Skin epidermis (tissue), 12 donors: ENCODE measurements around the gene NAP1L1.

ENCODE experiments used
- H3K27ac ChIP-seq, 21 experiments: fragments of 200-600 bp; sonication (generic) in 11 of 21; one replicate each; pipeline ENCODE4 v1.5.0; 2020; ENCODE audit warnings: mild to moderate bottlenecking in 3 of 21, inconsistent platforms in 2 of 21, moderate library complexity in 2 of 21
- H3K4me3 ChIP-seq, 7 experiments: fragments of 200-600 bp; sonication (generic) in 2 of 7; one replicate each; pipeline ENCODE4 v1.5.0; 2020; ENCODE audit warnings: inconsistent platforms in 2 of 7, mild to moderate bottlenecking in 2 of 7, moderate library complexity in 1 of 7

Gene NAP1L1

GRCh38 chr12:76085520-76085868 lies 1.0 kb upstream of the NAP1L1 start:
- Histone ChIP-seq H3K27ac (peak overlapping the region in 17 of 21 experiments; percentile 35 to 100 (median 96)), H3K4me3 (peak overlapping the region in 6 of 7 experiments; percentile 72 to 86 (median 80))

DNA sequence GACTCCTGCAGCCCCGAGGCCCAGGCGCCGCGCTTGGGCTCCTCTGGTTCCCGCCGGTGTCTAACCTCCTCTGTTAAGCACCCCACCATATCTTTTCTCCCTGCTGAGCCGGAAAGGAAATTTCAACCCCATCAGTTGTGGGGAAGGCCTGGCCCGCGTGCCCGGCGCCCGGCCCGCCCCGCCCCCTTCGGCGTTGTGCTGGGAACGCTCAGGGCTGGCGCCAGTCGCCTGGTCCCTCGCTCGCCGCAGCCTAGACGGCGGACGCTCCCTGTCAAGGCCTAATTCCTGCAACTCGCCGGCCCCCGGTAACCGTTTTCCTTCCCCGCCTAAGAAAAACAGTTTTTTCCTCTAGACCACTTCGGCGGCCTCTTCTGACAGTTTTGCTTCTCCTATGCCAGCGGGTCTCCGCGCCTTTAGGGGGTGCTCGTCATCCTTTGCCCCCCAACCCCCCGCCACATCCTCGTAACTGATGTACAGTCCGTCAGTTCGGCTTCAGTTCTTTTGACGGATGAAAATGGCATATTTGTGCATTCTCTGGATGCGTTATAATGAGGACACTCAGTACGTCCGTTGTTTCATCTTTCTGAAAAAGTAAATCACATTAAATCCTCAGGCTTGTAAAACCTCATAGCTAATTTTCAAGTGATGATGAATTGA lies 506 bp upstream of the NAP1L1 start:
- peak overlapping the region in 20 of 21 experiments; percentile 35 to 100 (median 96) for H3K27ac ChIP-seq
- H3K4me3 ChIP-seq, result peak overlapping the region; percentile 72 to 90 (median 83)

- H3K27ac ChIP-seq, result peak overlapping the region; percentile 87 to 100 (median 96)
- H3K4me3 ChIP-seq, result peak overlapping the region; percentile 72 to 90 (median 83)
Observed at GRCh38 chr12:76083246-76083903, 1.1 kb downstream of the NAP1L1 start.

- no peak overlapping the region for H3K4me3 ChIP-seq
- H3K27ac ChIP-seq, result no peak overlapping the region
Observed at GRCh38 chr12:76081909-76082308, 2.6 kb downstream of the NAP1L1 start.

GRCh38 chr12:76080729-76081415 lies 3.6 kb downstream of the NAP1L1 start:
- no peak overlapping the region for H3K27ac ChIP-seq
- H3K4me3 ChIP-seq, result no peak overlapping the region

- Histone ChIP-seq H3K27ac (no peak overlapping the region), H3K4me3 (no peak overlapping the region)
Observed at GRCh38 chr12:76080017-76080728, 4.3 kb downstream of the NAP1L1 start.

DNA sequence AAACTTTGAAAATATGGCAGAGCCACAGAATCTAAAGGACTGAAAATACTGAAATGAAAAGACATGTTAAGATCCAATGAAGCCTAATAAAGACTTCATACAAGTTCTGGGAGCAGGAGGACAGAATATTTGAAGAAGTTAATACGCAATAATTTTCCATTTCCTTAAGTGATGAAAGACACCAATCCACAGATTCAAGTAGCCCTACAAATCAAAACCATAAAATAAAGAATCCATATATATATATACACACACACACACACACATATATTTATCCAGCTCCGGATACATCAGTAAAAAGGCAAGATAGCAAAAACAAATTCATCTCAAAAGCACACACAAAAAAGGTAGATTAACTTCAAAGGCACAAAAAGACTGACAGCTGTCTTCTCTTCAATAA lies 5.7 kb downstream of the NAP1L1 start:
- H3K4me3 ChIP-seq, result no peak overlapping the region
- H3K27ac ChIP-seq, result no peak overlapping the region

GRCh38 chr12:76075448-76075847 lies 9.0 kb downstream of the NAP1L1 start:
- H3K27ac ChIP-seq, result no peak overlapping the region

GRCh38 chr12:76074701-76075336 lies 9.7 kb downstream of the NAP1L1 start:
- no peak overlapping the region for H3K27ac ChIP-seq
- no peak overlapping the region for H3K4me3 ChIP-seq

More at GRCh38 chr12:76075448-76075847, 9.0 kb downstream of the NAP1L1 start:
- H3K4me3 ChIP-seq, result no peak overlapping the region

DNA sequence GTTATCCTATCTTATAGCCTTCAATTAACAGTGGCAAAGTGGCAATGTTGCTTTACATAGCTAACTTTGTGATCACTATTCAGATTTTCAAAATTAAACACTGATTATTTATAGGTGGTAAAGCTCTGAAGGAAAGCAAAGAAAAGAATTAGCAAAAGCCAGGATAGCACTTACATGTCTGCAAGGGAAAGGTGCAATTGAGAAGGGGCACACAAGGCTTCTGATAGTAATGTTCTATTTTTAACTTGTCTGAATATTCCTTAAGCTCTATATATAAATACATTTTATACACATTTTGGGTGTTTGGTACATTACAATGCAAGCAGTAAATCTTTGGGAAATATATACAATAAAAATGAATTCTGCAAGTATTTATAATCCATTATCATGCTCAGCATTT lies 10.9 kb downstream of the NAP1L1 start:
- Histone ChIP-seq H3K27ac (no peak overlapping the region), H3K4me3 (no peak overlapping the region)

GRCh38 chr12:76072568-76072967 lies 11.9 kb downstream of the NAP1L1 start:
- H3K27ac ChIP-seq, result no peak overlapping the region

GRCh38 chr12:76069339-76069738 lies 15.1 kb downstream of the NAP1L1 start:
- no peak overlapping the region for H3K27ac ChIP-seq
- no peak overlapping the region for H3K4me3 ChIP-seq

More at GRCh38 chr12:76072568-76072967, 11.9 kb downstream of the NAP1L1 start:
- H3K4me3 ChIP-seq, result no peak overlapping the region

GRCh38 chr12:76065917-76066316 lies 18.6 kb downstream of the NAP1L1 start:
- Histone ChIP-seq H3K4me3 (no peak overlapping the region), H3K27ac (no peak overlapping the region)

GRCh38 chr12:76064904-76065303 lies 19.6 kb downstream of the NAP1L1 start:
- Histone ChIP-seq H3K4me3 (no peak overlapping the region), H3K27ac (no peak overlapping the region)

GRCh38 chr12:76060111-76060510 lies 24.4 kb downstream of the NAP1L1 start:
- no peak overlapping the region for H3K4me3 ChIP-seq
- no peak overlapping the region for H3K27ac ChIP-seq

DNA sequence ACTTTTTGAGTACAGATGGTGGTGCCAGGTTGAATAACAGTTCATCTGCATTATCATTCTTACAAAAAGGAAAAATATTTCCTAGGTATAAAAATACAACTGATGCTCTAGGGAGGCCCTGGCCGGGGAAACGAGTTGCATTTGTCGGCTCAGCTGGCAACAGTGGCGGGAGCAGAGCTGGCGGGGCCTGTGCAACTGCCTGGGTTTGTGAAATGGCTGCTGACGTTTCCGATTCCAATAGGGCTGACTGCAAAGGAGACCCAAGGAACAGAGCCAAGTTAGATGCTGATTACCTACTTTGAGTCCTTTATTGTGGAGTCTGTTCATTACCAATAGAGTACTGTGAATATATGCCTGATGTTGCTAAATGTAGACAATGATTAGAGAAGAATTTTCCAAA lies 27.2 kb downstream of the NAP1L1 start:
- Histone ChIP-seq H3K4me3 (no peak overlapping the region), H3K27ac (no peak overlapping the region)

DNA sequence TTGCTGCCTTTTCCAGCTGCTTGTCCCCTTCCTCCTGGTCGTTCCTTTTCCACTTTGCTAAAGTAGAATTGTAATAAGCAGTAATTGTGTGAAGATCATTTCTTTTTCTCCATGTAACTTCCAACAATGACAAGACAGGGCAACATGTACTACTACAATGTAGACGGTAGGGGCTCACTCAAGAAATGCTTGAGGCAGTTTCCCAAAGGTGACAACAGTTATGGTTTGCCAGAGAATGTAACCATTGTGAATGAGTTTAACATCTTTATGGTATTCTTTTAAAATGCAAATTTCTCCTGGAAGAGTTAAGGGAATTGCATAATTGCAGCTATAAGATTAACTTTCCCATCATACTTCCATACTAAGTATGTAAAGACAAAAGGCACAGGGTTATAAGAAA lies 29.1 kb downstream of the NAP1L1 start:
- no peak overlapping the region for H3K27ac ChIP-seq
- no peak overlapping the region for H3K4me3 ChIP-seq

DNA sequence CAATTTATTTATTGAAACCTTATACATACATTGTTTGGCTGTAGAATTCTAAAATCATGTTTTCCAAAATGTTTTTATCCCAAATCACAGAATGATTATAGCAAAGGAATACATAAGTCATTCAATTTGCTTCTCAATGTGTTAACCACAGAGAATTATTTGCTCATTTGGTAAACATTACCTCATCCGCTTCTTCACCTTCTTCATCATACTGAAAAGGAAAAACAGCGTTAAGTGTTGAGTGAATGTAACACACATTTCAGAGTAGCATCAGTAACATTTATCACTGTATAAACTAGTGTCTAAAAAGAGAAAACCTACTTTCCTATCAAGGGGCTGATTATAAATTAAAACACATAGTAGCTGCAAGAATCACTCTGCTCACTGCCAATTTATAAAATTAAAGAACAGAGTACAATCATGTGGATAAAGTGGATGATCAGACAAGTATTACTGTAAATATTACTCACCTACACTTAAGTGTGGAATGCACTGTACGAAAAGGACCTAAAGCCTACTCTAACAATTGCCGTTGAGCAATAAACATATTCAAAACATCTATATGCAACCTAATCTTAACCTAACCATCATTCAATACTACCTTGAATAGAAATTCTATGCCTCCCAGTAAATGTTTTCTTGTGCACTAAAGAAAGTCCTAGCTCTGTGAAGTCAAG lies 34.8 kb downstream of the NAP1L1 start:
- no peak overlapping the region for H3K27ac ChIP-seq

DNA sequence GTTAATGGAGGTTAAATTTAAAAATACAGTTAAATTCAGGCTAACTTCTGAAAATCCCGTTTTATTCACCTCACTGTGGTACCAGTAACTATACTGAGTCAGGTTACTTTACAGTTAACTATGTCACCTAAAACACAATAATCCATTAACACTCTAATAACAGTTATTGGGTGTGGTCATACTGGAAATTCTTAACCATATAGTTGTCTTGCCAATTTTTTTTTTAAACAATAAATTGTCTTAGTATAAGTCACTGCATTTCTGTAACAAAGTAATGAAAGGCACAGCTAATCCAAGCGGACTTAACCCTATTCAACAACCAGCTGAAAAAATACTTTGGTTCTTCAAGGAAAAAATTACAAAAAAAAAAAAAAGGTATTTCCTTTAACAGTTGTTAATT lies 36.7 kb downstream of the NAP1L1 start:
- Histone ChIP-seq H3K27ac (no peak overlapping the region), H3K4me3 (no peak overlapping the region)

More for the DNA sequence above, 34.8 kb downstream of the NAP1L1 start:
- no peak overlapping the region for H3K4me3 ChIP-seq
